Spleen (tissue), 7 donors: Measurements from ENCODE around the gene ATG16L2.

ENCODE experiments used
- CTCF ChIP-seq, 11 experiments: fragments of 200-600 bp in 7 of 11; fragments of 450-650 bp in 4 of 11; sonication (generic) in 4 of 11; IDR thresholded peaks in 8 of 11; conservative IDR thresholded peaks in 3 of 11; 1 replicate in 7 of 11; 2 replicates in 4 of 11; pipeline versions ENCODE4 v1.4.0 to v1.8.0; 2016 to 2021; ENCODE audit warnings: antibody characterized with exemption in 11 of 11, inconsistent platforms in 4 of 11, mild to moderate bottlenecking in 1 of 11
- POLR2A ChIP-seq, 3 donors: fragments of 450-650 bp; IDR thresholded peaks; one replicate each; pipeline ENCODE4 v1.5.1; 2017; ENCODE audit warnings: antibody characterized with exemption in 3 of 3, mild to moderate bottlenecking in 1 of 3
- POLR2AphosphoS5 ChIP-seq, 3 donors: sonication (generic); formaldehyde crosslinking; IDR thresholded peaks; one replicate each; pipeline ENCODE4 v1.5.1; 2017; ENCODE audit warnings: antibody characterized with exemption in 3 of 3
- donor health status: DM: no; HTN: no; CAD: no; lungs with moderate emphysema.
- donor health status: DM: no; HTN: no; CAD: no.
- donor health status: DM: no; HTN: no; CAD: no.

- TF ChIP-seq CTCF (IDR thresholded peaks at IDR 0.05 in 8 of 11, conservative IDR thresholded peaks at IDR 0.05 in 3 of 11) = no peak
- TF ChIP-seq POLR2A (IDR thresholded peaks at IDR 0.05) = no peak
- TF ChIP-seq POLR2AphosphoS5 (IDR thresholded peaks at IDR 0.05) = peak in 1 of 3 donors; percentile 5
These were observed 7.2 kb downstream of the ATG16L2 start for GRCh38 chr11:72821221-72821919.
